Natural killer cell (primary cell): ENCODE data around the gene TSGA10IP. TPM values are rescaled to one million over a fixed set of nuclear protein-coding genes. Genes with fewer than 3 reads are reported as not detected.

Experiments used
- ATAC-seq, 3 donors: fragments of 150-1000 bp in 2 of 3; fragments of 200-7000 bp in 1 of 3; cut with Tn5 transposase; 1 replicate in 1 of 3; 2 replicates in 2 of 3; pipeline ENCODE4 v1.10.0; 2021; ENCODE audit warnings: mild to moderate bottlenecking in 2 of 3, moderate library complexity in 2 of 3
- DNase-seq, 2 donors: peaks; one replicate each; pipeline versions ENCODE4 v3.0.0 to v3.0.0-alpha.2; 2013 to 2021; ENCODE audit warnings: mixed read lengths in 1 of 2
- H3K27ac ChIP-seq: one replicate; pipeline ENCODE4 v1.5.1; 2013; ENCODE audit warnings: mild to moderate bottlenecking, low read length
- H3K27me3 ChIP-seq: one replicate; pipeline ENCODE4 v1.6.1; 2013; ENCODE audit warnings: low read length; ENCODE audit not compliant: control insufficient read depth, insufficient read depth
- H3K36me3 ChIP-seq: one replicate; pipeline ENCODE4 v1.6.1; 2013; ENCODE audit warnings: low read length; ENCODE audit not compliant: control insufficient read depth, insufficient read depth
- H3K4me1 ChIP-seq: one replicate; pipeline ENCODE4 v1.6.1; 2013; ENCODE audit warnings: low read length; ENCODE audit not compliant: control insufficient read depth, insufficient read depth
- H3K4me3 ChIP-seq: one replicate; pipeline ENCODE4 v1.5.1; 2013; ENCODE audit warnings: low read length
- H3K9me3 ChIP-seq: one replicate; pipeline ENCODE4 v1.6.1; 2013; ENCODE audit warnings: low read length; ENCODE audit not compliant: control insufficient read depth, insufficient read depth
- H3K27ac Mint-ChIP-seq, 2 donors: one replicate each; pipeline ENCODE4 v1.8.0; 2022; ENCODE audit warnings: mild to moderate bottlenecking in 2 of 2, mixed read lengths in 2 of 2, moderate library complexity in 1 of 2
- H3K27me3 Mint-ChIP-seq, 2 donors: one replicate each; pipeline ENCODE4 v1.8.0; 2022; ENCODE audit warnings: low read depth in 2 of 2, mixed read lengths in 2 of 2
- H3K36me3 Mint-ChIP-seq: one replicate; pipeline ENCODE4 v1.8.0; 2022; ENCODE audit warnings: mixed read lengths
- H3K4me1 Mint-ChIP-seq, 2 donors: one replicate each; pipeline ENCODE4 v1.8.0; 2022; ENCODE audit warnings: mixed read lengths in 2 of 2
- H3K4me3 Mint-ChIP-seq: one replicate; pipeline ENCODE4 v1.8.0; 2022; ENCODE audit warnings: mild to moderate bottlenecking, moderate library complexity, mixed read lengths
- H3K9me3 Mint-ChIP-seq, 2 donors: one replicate each; pipeline ENCODE4 v1.8.0; 2022; ENCODE audit warnings: mixed read lengths in 2 of 2
- WGBS: methylation state at CpG from one replicate; pipeline ENCODE4 v1.1.7; 2013; ENCODE audit warnings: missing lambda C conversion rate; ENCODE audit not compliant: insufficient coverage; 5-methylcytosine and 5-hydroxymethylcytosine counted together
- intact Hi-C: fragments of 100-400 bp; cut with micrococcal nuclease; formaldehyde crosslinking; loops from one replicate; pipeline ENCODE4 v1.14.2; 2022
- total RNA-seq, 4 donors: library from RNA; stranded (reverse); fragments of 120-200 nt in 1 of 4; gene quantifications; one replicate each; pipeline versions ENCODE4 v1.2.3 to v1.2.4, GENCODE V29; 2013 to 2022
- TF ChIP-seq, protein P1 (sequence below): fragments of 200-600 bp; IDR thresholded peaks from one replicate; pipeline ENCODE4 v1.8.0; 2022; ENCODE audit warnings: antibody characterized with exemption

The TSGA10IP gene
- total RNA-seq, 3 donors from 2014 or later (not counting 1 experiment from before 2014, with no cell fraction given) = not detected

DNA sequence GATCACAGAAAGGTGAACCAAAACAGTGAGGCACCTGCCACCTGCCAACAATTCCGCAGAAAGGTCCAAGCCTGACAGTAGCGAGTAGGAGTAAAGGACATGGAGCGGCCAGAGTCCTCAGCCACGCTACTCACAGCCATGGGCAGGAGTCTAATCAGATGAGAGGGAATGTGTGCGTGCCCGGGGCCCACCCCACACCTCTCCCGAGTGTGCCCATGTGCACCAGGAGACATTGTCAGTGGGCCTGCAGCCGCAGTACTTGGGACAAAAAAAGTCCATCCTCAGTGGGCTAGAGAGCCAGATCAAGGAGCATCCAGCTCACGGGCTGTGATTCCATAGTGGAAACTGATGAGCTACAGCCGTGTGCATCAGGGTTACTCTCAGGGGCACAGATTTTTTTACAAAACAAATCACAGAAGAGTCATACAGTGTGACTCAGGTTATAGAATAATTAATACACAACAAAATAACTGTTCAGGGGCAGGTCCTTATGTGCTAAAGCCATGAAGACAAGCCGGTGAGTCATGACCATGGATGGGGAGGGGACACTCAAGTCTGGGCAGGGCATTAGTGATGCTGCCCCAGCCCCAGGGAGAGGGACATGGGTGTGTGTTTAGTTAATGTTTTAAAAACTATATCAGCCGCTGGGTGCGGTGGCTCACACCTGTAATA is 28.3 kb downstream of the TSGA10IP start:
- peak in 1 of 3 donors; percentile 28 for ATAC-seq
- Mint-ChIP-seq H3K36me3 (no peaks in the 10 kb centered on the region), H3K4me1 (peaks cover 29 to 42% of the 10 kb centered on the region in 2 donors), H3K27ac (no peak overlapping the region), H3K4me3 (no peak overlapping the region), H3K9me3 (no peaks in the 10 kb centered on the region), H3K27me3 (no peaks in the 10 kb centered on the region)
- H3K4me3 ChIP-seq = no peak overlapping the region
- WGBS = 96% methylated on average over 12 of the region's 13 CpGs
- H3K9me3 ChIP-seq = no peaks in the 10 kb centered on the region
- DNase-seq = no peak
- H3K27me3 ChIP-seq = no peaks in the 10 kb centered on the region
- H3K36me3 ChIP-seq = peaks cover 44% of the 10 kb centered on the region
- peaks cover 15% of the 10 kb centered on the region for H3K4me1 ChIP-seq
- intact Hi-C loops = no loop called here
- TF ChIP-seq, protein P1, sequence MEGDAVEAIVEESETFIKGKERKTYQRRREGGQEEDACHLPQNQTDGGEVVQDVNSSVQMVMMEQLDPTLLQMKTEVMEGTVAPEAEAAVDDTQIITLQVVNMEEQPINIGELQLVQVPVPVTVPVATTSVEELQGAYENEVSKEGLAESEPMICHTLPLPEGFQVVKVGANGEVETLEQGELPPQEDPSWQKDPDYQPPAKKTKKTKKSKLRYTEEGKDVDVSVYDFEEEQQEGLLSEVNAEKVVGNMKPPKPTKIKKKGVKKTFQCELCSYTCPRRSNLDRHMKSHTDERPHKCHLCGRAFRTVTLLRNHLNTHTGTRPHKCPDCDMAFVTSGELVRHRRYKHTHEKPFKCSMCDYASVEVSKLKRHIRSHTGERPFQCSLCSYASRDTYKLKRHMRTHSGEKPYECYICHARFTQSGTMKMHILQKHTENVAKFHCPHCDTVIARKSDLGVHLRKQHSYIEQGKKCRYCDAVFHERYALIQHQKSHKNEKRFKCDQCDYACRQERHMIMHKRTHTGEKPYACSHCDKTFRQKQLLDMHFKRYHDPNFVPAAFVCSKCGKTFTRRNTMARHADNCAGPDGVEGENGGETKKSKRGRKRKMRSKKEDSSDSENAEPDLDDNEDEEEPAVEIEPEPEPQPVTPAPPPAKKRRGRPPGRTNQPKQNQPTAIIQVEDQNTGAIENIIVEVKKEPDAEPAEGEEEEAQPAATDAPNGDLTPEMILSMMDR = no peak
- no peak overlapping the region for H3K27ac ChIP-seq

DNA sequence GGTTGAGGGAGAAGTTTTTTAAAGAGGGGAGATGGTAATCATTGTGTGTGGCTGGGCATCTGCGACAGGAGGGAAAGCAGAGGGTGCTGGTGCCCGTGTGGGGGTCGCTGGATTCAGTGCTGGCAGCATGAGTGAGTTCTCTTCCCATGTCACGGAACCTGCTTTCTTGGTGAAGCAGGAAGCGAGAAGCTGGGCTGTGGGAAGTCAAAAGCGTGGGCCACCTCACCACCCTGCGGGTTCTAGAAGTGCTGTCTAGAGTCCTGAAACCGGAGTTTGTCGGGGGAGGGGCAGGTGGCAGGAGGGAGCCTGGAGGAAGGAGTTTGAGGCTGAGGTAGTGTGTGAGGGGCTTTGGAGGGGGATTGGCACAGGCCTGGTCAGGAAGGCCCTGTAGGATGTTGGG is 30.5 kb downstream of the TSGA10IP start:
- Mint-ChIP-seq H3K36me3 (no peaks in the 10 kb centered on the region), H3K27ac (peak overlapping the region; percentile 50 to 66), H3K9me3 (no peaks in the 10 kb centered on the region), H3K4me3 (peak overlapping the region; percentile 3), H3K27me3 (no peaks in the 10 kb centered on the region), H3K4me1 (peaks cover 25 to 30% of the 10 kb centered on the region in 2 donors)
- intact Hi-C loops = no loop called here
- DNase-seq (no peak), ATAC-seq (no peak)
- no peak overlapping the region for H3K27ac ChIP-seq
- H3K4me1 ChIP-seq = peaks cover 15% of the 10 kb centered on the region
- no peak overlapping the region for H3K4me3 ChIP-seq
- TF ChIP-seq, protein P1 = no peak
- no peaks in the 10 kb centered on the region for H3K9me3 ChIP-seq
- H3K27me3 ChIP-seq = no peaks in the 10 kb centered on the region
- H3K36me3 ChIP-seq = peaks cover 32% of the 10 kb centered on the region
- WGBS = 96% methylated on average over 9 of the region's 9 CpGs

DNA sequence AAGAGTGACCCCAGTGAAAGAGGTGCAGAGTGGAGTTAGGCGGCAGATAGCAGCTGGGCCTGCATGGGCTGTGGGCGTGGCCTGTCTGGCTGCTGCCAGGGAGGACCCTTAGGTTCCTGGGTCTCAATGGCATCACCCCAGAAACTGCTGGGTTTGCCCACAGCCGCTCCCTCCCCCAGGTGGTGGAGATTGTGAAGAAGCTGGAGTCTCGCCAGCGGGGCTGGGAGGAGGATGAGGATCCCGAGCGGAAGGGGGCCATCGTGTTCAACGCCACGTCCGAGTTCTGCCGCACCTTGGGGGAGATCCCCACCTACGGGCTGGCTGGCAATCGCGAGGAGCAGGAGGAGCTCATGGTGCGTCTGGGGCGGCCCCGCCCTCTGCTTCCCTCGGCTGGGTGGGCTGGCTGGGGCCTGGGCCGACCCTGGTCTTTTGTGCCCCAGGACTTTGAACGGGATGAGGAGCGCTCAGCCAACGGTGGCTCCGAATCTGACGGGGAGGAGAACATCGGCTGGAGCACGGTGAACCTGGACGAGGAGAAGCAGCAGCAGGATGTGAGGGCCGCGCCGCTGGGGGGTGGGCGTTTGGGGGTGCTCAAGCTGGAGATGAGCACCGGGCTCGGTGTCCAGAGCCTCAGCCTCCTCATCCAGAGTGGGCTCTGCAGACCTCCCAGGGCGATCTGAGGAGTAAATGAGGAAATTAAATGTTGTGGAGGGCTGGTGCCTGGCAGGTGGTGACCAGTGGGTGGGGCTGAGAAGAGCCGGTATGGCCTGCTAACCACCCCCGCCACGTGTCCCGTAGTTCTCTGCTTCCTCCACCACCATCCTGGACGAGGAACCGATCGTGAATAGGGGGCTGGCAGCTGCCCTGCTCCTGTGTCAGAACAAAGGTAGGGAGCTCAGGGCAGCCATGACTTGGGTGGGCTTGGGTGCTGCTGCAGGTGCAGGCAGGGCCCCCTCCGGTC is 31.2 kb downstream of the TSGA10IP start:
- TF ChIP-seq, protein P1 = no peak
- no peak overlapping the region for H3K4me3 Mint-ChIP-seq
- peak in 2 of 3 donors; percentile 53 to 60 for ATAC-seq
- intact Hi-C loops = no loop called here
- H3K27ac Mint-ChIP-seq = peak overlapping the region; percentile 50 to 66
- Histone ChIP-seq H3K27ac (no peak overlapping the region), H3K27me3 (no peaks in the 10 kb centered on the region), H3K36me3 (peaks cover 32% of the 10 kb centered on the region), H3K4me3 (no peak overlapping the region), H3K9me3 (no peaks in the 10 kb centered on the region), H3K4me1 (peaks cover 15% of the 10 kb centered on the region)
- H3K9me3 Mint-ChIP-seq = no peaks in the 10 kb centered on the region
- no peaks in the 10 kb centered on the region for H3K27me3 Mint-ChIP-seq
- no peak for DNase-seq
- no peaks in the 10 kb centered on the region for H3K36me3 Mint-ChIP-seq
- 86% methylated on average over 42 of the region's 43 CpGs for WGBS
- H3K4me1 Mint-ChIP-seq = peaks cover 25 to 30% of the 10 kb centered on the region in 2 donors
